ENCODE measurements around the gene DNMT3L. TPM values are rescaled to one million over a fixed set of nuclear protein-coding genes. Genes with fewer than 3 reads are reported as not detected.
A peak's percentile ranks its signal among the peaks of the same experiment; 100 is the strongest.
"Not testable (repeated sequence)": the region's sequence is repeated elsewhere in the genome, so short reads cannot be mapped to it uniquely, and the experiment has no call there.

The DNMT3L gene
- total and polyA plus RNA-seq, 2 donors: not detected

DNA sequence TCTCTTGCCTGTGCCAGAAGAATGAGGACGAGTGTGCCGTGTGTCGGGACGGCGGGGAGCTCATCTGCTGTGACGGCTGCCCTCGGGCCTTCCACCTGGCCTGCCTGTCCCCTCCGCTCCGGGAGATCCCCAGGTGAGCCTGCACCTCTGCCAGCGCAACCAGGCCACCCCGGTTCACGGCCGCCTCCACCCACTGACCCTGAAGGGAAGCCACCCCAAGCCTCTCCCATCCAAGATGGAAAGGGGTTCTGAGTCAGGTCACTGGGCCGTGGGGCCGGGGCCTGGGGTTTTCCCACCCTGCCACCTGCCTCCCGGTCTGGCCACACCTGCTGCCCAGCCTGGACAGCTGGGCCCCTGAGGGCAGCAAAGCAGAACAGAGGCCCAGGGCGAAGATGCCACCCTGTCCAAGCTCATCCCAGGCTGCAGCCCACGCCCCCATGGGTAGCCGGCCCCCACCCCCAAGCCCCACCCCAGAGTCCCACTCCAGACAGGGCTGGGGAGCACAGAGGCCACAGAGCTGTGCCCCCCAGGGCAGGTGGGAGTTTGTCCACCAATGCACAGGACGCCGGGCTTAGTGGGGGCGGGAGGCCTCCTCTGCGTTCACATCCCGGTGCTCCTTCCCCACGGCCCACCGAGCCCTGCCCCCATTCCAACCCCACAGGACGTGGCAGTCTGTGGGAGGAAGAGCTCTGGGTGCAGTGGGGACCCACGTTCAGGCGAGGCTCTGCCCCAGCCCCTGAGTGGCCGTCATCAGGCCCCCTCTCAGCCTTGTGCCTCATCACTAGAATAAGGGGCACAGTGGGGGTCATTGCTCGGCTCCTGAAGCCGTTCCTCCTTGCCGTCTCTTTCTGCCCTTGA lies 29.6 kb upstream of the DNMT3L start:
- Histone ChIP-seq H3K4me1 (ENCODE audit: insufficient read depth) (no peaks in the 10 kb centered on the region), H3K27ac (ENCODE audit: low read depth) (no peak overlapping the region), H3K4me3 (ENCODE audit: low read depth, low read length) (no peak overlapping the region), H3K36me3 (ENCODE audit: insufficient read depth) (no peaks in the 10 kb centered on the region)
- 81% methylated on average over 33 of the region's 33 CpGs for WGBS
- DNase-seq (ENCODE audit: extremely low spot score): no peak

GRCh38 chr21:44290327-44291077 lies 28.8 kb upstream of the DNMT3L start:
- 80% methylated on average over 16 of the region's 16 CpGs for WGBS
- no peak overlapping the region for H3K4me3 ChIP-seq (ENCODE audit: low read depth, low read length)
- DNase-seq (ENCODE audit: extremely low spot score): no peak
- H3K27ac ChIP-seq (ENCODE audit: low read depth): no peak overlapping the region
- H3K36me3 ChIP-seq (ENCODE audit: insufficient read depth): no peaks in the 10 kb centered on the region
- no peaks in the 10 kb centered on the region for H3K4me1 ChIP-seq (ENCODE audit: insufficient read depth)

DNA sequence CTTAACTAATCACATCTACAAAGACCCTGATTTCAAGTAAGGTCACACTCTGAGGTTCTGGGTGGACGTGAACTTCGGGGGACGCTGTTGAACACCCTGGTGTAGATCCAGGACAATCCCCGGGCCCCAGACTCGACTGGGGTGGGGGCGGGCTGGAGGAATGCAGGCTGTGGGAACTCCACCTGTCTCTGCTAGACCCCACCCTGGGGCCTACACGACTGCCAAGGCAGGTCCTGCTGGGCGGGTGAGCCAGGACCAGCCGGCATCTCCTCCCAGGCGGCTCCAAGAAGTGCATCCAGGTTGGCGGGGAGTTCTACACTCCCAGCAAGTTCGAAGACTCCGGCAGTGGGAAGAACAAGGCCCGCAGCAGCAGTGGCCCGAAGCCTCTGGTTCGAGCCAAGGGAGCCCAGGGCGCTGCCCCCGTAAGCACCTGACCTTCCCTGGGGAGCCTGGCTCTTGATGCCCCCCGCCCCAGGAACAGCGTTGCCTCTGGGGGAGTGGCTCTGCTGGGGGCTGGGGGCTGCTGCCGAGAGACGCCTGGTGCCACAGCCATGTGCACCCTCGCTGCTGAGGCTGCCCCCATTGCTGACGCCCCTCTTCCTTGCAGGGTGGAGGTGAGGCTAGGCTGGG lies 27.8 kb upstream of the DNMT3L start:
- Histone ChIP-seq H3K4me3 (ENCODE audit: low read depth, low read length) (no peak overlapping the region), H3K36me3 (ENCODE audit: insufficient read depth) (no peaks in the 10 kb centered on the region), H3K4me1 (ENCODE audit: insufficient read depth) (no peaks in the 10 kb centered on the region), H3K27ac (ENCODE audit: low read depth) (no peak overlapping the region)
- WGBS: 86% methylated on average over 24 of the region's 24 CpGs
- no peak for DNase-seq (ENCODE audit: extremely low spot score)

DNA sequence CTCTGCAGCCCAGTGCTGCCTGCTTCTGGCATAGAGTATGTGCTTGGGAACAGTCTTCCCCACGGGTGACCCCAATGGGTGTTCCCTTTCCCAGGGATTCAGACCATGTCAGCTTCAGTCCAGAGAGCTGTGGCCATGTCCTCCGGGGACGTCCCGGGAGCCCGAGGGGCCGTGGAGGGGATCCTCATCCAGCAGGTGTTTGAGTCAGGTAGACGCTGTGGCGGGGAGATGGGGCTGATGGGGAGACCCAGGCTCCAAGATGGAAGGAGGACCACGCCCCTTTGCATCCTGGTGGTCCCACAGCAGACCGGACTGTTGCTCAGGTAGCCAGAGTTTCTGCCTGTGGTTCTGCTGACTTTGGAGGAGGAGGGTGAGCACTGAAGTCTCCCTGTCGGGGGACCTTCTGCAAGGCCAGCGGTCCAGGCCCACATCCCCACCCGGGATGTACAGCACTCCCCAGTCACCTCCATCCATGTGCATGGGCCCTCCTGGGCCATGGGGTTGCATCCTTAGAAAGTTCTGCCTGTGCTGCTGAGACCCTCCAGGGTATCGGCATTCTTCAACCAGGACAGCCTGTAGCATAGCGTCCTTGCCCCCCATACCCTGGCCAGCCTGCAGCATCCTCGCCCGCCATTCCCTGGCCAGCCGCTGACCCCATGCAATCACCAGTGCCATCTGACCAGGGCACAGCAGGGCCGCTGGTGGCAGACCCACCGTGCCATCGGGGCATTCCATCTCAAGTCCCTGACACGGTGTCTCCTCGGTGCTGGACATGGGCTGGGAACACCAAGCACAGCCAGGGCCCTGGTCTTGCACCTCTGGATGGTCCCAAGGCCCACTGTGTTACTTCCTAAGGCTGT lies 26.8 kb upstream of the DNMT3L start:
- DNase-seq (ENCODE audit: extremely low spot score): no peak
- Histone ChIP-seq H3K36me3 (ENCODE audit: insufficient read depth) (no peaks in the 10 kb centered on the region), H3K4me1 (ENCODE audit: insufficient read depth) (no peaks in the 10 kb centered on the region), H3K4me3 (ENCODE audit: low read depth, low read length) (no peak overlapping the region), H3K27ac (ENCODE audit: low read depth) (no peak overlapping the region)
- 92% methylated on average over 23 of the region's 23 CpGs for WGBS

DNA sequence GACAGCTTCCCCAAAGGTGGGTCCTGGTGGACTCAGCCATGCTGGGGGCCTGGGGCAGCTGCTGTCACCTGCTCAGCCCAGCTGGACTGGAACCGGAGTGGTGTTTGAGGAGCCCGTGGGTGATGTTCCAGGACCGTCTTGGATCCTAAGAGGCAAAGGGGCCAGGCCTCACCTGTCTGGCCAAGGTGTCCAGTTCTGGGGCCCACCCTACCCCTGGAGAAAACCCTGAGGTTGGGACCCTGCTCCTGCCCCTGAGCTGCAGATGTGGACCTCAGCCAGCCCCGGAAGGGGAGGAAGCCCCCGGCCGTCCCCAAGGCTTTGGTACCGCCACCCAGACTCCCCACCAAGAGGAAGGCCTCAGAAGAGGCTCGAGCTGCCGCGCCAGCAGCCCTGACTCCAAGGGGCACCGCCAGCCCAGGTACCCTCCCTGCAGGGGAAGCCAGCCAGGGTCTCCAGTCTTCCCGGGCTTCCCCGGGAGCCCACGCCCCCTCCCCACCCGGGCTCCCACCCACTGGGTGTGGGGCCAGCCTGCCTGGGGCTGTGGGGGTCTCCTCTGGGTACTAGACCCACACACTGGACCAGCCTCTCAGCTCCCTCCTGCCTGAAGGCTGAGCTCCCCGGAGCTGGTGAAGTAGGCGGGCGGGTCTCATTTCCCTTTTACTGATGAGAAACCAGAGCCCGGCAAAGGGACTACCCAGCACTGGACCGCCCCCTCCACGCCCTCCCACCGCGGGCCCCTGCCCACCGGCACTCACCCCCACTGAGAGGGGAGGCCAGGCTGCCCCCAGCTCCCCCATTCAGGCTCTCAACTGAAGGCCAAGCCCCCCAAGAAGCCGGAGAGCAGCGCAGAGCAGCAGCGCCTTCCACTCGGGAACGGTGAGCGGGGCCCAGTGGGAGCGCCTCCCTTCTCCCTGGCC lies 25.3 kb upstream of the DNMT3L start:
- 68% methylated on average over 31 of the region's 31 CpGs for WGBS
- Histone ChIP-seq H3K4me1 (ENCODE audit: insufficient read depth) (no peaks in the 10 kb centered on the region), H3K27ac (ENCODE audit: low read depth) (no peak overlapping the region), H3K4me3 (ENCODE audit: low read depth, low read length) (no peak overlapping the region), H3K36me3 (ENCODE audit: insufficient read depth) (no peaks in the 10 kb centered on the region)
- no peak for DNase-seq (ENCODE audit: extremely low spot score)

DNA sequence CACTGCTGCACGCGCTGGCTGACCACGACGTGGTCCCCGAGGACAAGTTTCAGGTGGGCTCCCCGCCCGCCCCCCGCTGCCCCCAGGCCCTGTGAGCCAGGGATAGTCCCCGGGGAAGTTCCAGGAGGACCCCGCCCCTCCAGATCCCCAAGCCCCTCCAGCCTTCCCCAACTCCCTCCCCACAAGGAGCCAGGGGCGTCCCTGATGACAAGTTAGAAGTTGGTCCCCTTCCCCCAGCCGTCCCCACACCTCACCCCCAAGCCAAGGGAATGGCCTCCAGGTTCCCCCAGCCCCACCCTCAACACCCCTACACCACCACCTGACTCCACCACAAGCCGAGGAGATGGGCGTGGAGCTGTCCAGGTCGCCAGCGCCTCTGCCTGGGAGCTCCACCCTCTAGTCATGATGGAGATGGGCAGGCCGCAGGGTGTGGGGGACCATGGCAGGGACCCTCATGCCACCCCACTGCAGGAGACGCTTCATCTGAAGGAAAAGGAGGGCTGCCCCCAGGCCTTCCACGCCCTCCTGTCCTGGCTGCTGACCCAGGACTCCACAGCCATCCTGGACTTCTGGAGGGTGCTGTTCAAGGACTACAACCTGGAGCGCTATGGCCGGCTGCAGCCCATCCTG lies 24.5 kb upstream of the DNMT3L start:
- DNase-seq (ENCODE audit: extremely low spot score): no peak
- Histone ChIP-seq H3K4me1 (ENCODE audit: insufficient read depth) (no peaks in the 10 kb centered on the region), H3K4me3 (ENCODE audit: low read depth, low read length) (peak overlapping the region; percentile 5), H3K36me3 (ENCODE audit: insufficient read depth) (no peaks in the 10 kb centered on the region), H3K27ac (ENCODE audit: low read depth) (no peak overlapping the region)
- 58% methylated on average over 21 of the region's 21 CpGs for WGBS

DNA sequence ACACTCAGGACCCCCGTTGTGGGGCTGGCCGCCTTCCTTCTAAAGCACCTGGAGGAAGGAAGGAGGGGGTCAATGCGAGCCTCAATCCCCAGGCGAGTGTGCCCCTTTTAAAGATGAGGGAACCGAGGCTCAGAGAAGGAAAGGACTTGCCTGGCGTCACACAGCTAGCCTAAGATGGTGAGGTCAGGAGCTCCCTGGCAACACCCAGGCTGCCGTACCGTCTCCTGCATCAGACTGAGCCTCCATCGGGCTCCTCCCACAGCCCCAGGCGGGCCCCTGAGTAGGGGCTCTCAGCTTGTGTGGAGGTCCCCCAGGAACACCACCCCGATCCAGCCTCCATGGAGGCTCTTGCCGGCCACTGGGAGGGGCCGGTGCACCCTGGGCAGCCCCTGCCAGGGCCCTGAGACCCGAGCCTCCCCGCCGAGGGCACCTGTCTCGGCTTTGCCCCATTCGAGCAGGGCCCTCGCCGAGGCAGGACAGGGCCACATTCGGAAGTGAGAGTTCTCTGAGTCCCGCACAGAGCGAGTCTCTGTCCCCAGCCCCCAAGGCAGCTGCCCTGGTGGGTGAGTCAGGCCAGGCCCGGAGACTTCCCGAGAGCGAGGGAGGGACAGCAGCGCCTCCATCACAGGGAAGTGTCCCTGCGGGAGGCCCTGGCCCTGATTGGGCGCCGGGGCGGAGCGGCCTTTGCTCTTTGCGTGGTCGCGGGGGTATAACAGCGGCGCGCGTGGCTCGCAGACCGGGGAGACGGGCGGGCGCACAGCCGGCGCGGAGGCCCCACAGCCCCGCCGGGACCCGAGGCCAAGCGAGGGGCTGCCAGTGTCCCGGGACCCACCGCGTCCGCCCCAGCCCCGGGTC lies 23.7 kb upstream of the DNMT3L start, which contains the start of gene AIRE:
Gene AIRE, plus strand, starts transcription at position 739 of the 855 bp plus-strand sequence. CDS start 131 bp downstream, outside the sequence.
- 28% methylated on average over 56 of the region's 56 CpGs for WGBS
- no peak for DNase-seq (ENCODE audit: extremely low spot score)
- peak within 1 kb of the TSS; percentile 5 for H3K4me3 ChIP-seq (ENCODE audit: low read depth, low read length)

DNA sequence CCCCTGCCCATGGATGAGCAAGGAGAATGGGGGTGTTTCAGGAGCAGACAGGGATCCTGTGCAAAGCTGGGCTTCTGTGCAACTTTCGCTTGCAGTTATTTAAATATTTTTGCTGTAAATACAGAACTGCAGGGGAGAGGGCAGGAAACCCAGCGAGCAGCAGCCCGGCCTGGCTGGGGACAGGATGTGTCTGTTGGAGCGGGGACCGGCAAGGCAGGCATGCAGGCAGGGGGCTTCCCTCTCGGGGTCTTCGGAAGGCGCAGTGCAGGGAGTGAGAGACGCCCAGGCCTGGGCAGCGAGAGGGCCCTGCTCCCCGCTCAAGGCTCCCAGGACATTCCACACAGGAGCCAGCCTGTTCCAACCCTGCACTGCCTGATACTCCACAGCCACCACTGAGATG lies 22.3 kb upstream of the DNMT3L start:
- WGBS: 70% methylated on average over 11 of the region's 11 CpGs
- Histone ChIP-seq H3K4me3 (ENCODE audit: low read depth, low read length) (no peak overlapping the region), H3K27ac (ENCODE audit: low read depth) (no peak overlapping the region), H3K36me3 (ENCODE audit: insufficient read depth) (no peaks in the 10 kb centered on the region), H3K4me1 (ENCODE audit: insufficient read depth) (no peaks in the 10 kb centered on the region)
- DNase-seq (ENCODE audit: extremely low spot score): no peak

More for the DNA sequence above, 23.7 kb upstream of the DNMT3L start, which contains the start of gene AIRE:
- Histone ChIP-seq H3K36me3 (ENCODE audit: insufficient read depth) (no peaks in the 10 kb centered on the region), H3K4me1 (ENCODE audit: insufficient read depth) (no peaks in the 10 kb centered on the region), H3K27ac (ENCODE audit: low read depth) (no peak within 1 kb of the TSS)

DNA sequence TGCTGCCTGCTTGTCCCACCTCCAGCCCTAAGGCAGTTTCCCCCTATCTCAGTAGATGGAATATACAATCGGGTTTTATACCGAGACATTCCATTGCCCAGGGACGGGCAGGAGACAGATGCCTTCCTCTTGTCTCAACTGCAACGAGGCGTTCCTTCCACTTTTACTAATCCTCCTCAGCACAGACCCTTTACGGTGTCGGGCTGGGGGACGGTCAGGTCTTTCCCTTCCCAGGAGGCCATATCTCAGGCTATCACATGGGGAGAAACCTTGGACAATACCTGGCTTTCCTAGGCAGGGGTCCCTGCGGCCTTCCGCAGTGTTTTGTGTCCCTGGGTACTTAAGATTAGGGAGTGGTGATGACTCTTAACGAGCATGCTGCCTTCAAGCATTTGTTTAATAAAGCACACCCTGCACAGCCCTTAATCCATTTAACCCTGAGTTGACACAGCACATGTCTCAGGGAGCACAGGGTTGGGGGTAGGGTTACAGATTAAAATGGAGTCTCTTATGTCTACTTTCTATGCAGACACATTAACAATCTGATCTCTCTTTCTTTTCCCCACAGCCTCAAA lies 21.6 kb upstream of the DNMT3L start:
- WGBS: 61% methylated on average over 11 of the region's 11 CpGs
- DNase-seq (ENCODE audit: extremely low spot score); H3K4me3 ChIP-seq (ENCODE audit: low read depth, low read length); H3K27ac ChIP-seq (ENCODE audit: low read depth); H3K4me1 ChIP-seq (ENCODE audit: insufficient read depth); H3K36me3 ChIP-seq (ENCODE audit: insufficient read depth): not testable (repeated sequence)

- Histone ChIP-seq H3K27ac (ENCODE audit: low read depth) (no peak overlapping the region), H3K36me3 (ENCODE audit: insufficient read depth) (no peaks in the 10 kb centered on the region), H3K4me1 (ENCODE audit: insufficient read depth) (no peaks in the 10 kb centered on the region), H3K4me3 (ENCODE audit: low read depth, low read length) (no peak overlapping the region)
- WGBS: 93% methylated on average over 9 of the region's 9 CpGs
- no peak for DNase-seq (ENCODE audit: extremely low spot score)
Measured at GRCh38 chr21:44282370-44282769, 20.7 kb upstream of the DNMT3L start.

GRCh38 chr21:44281801-44282200 lies 20.1 kb upstream of the DNMT3L start:
- no peak for DNase-seq (ENCODE audit: extremely low spot score)
- H3K4me3 ChIP-seq (ENCODE audit: low read depth, low read length): no peak overlapping the region
- no peaks in the 10 kb centered on the region for H3K4me1 ChIP-seq (ENCODE audit: insufficient read depth)
- H3K27ac ChIP-seq (ENCODE audit: low read depth): no peak overlapping the region
- WGBS: 97% methylated on average over 9 of the region's 9 CpGs
- no peaks in the 10 kb centered on the region for H3K36me3 ChIP-seq (ENCODE audit: insufficient read depth)

Data from urinary bladder (tissue), 4 donors.